Body of pancreas (tissue), 4 donors: ENCODE data around the gene PUM2.

Experiments used
- POLR2A ChIP-seq, 3 donors: fragments of 450-650 bp; IDR thresholded peaks; one replicate each; pipeline ENCODE4 v1.6.1; 2016; ENCODE audit warnings: antibody characterized with exemption in 3 of 3, mild to moderate bottlenecking in 2 of 3
- TF ChIP-seq, protein P1 (sequence below), 7 experiments: fragments of 450-650 bp in 4 of 7; fragments of 200-600 bp in 3 of 7; sonication (generic) in 3 of 7; IDR thresholded peaks; one replicate each; pipeline ENCODE4 v1.5.1; 2016 to 2019; ENCODE audit warnings: antibody characterized with exemption in 7 of 7

DNA sequence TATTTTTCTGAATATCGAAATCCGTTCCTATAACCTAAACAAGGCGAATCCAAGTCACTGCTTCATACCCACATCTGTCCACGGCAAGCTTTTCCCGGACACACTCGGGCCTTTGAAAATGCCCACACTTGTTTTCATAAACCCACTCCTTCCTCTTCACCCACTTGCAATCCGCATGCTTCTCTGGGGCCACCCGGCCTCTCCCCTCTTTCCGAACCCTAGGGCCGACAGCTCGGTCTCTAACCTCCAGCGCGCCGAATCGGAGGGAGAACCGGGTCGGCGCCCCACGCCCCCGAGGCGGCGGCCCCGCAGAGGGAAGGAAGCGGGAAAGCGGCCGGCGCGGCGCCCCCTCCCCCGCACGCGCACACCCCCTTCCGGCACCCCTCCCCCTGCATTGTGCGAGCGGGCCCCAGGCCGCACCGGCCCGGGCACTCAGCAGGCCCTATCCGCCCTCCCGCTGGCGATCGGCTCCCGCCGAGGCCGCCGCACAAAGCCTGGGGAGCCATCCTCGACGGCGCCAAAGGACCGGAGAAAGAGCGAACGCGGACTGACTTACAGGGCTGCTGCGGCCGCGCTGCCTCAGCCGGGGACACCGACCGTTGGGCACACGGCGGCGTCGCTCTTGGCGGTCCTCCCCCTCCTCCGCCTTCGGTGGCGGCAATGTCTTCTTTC lies 467 bp downstream of the PUM2 start:
- TF ChIP-seq, protein P1, sequence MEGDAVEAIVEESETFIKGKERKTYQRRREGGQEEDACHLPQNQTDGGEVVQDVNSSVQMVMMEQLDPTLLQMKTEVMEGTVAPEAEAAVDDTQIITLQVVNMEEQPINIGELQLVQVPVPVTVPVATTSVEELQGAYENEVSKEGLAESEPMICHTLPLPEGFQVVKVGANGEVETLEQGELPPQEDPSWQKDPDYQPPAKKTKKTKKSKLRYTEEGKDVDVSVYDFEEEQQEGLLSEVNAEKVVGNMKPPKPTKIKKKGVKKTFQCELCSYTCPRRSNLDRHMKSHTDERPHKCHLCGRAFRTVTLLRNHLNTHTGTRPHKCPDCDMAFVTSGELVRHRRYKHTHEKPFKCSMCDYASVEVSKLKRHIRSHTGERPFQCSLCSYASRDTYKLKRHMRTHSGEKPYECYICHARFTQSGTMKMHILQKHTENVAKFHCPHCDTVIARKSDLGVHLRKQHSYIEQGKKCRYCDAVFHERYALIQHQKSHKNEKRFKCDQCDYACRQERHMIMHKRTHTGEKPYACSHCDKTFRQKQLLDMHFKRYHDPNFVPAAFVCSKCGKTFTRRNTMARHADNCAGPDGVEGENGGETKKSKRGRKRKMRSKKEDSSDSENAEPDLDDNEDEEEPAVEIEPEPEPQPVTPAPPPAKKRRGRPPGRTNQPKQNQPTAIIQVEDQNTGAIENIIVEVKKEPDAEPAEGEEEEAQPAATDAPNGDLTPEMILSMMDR (IDR thresholded peaks at IDR 0.05), result no peak
- no peak for TF ChIP-seq POLR2A (IDR thresholded peaks at IDR 0.05)
